Activated naive CD8-positive, alpha-beta T cell treated with anti-CD3 and anti-CD28 coated beads for 36 hours (primary cell): ENCODE measurements around the gene SYT6. TPM values are rescaled to one million over a fixed set of nuclear protein-coding genes. Genes with fewer than 3 reads are reported as not detected.
"Not testable (repeated sequence)": the region's sequence is repeated elsewhere in the genome, so short reads cannot be mapped to it uniquely, and the experiment has no call there.

ENCODE experiments used
- DNase-seq: peaks from one replicate; pipeline ENCODE4 v3.0.0; 2021
- H3K27ac Mint-ChIP-seq: one replicate; pipeline ENCODE4 v1.8.0; 2022; ENCODE audit warnings: mild to moderate bottlenecking, moderate library complexity, mixed read lengths
- H3K27me3 Mint-ChIP-seq: one replicate; pipeline ENCODE4 v1.8.0; 2022; ENCODE audit warnings: mild to moderate bottlenecking, mixed read lengths
- H3K36me3 Mint-ChIP-seq: one replicate; pipeline ENCODE4 v1.8.0; 2021; ENCODE audit warnings: mild to moderate bottlenecking, mixed read lengths
- H3K4me1 Mint-ChIP-seq: one replicate; pipeline ENCODE4 v1.8.0; 2021; ENCODE audit warnings: mixed read lengths
- H3K4me3 Mint-ChIP-seq: one replicate; pipeline ENCODE4 v1.8.0; 2022; ENCODE audit warnings: mild to moderate bottlenecking, moderate library complexity, mixed read lengths
- H3K9me3 Mint-ChIP-seq: one replicate; pipeline ENCODE4 v1.8.0; 2022; ENCODE audit warnings: mixed read lengths
- total RNA-seq, 2 experiments: library from RNA; stranded (reverse); gene quantifications; one replicate each; pipeline ENCODE4 v1.2.3, GENCODE V29; 2021

Gene SYT6
- total RNA-seq, 2 experiments from 2014 or later = not detected

- Mint-ChIP-seq H3K9me3 (no peaks in the 10 kb centered on the region), H3K27me3 (no peaks in the 10 kb centered on the region), H3K36me3 (no peaks in the 10 kb centered on the region), H3K27ac (no peak overlapping the region), H3K4me3 (no peak overlapping the region), H3K4me1 (no peaks in the 10 kb centered on the region)
- no peak for DNase-seq
These were observed 92.4 kb downstream of the SYT6 start for GRCh38 chr1:114061121-114061830.

GRCh38 chr1:114058236-114058635 is 95.4 kb downstream of the SYT6 start:
- H3K36me3 Mint-ChIP-seq, H3K4me1 Mint-ChIP-seq, H3K4me3 Mint-ChIP-seq, DNase-seq, H3K9me3 Mint-ChIP-seq, H3K27me3 Mint-ChIP-seq, H3K27ac Mint-ChIP-seq: not testable (repeated sequence)

GRCh38 chr1:114054148-114054547 is 99.5 kb downstream of the SYT6 start:
- no peak for DNase-seq
- H3K27ac Mint-ChIP-seq = no peak overlapping the region
- no peaks in the 10 kb centered on the region for H3K36me3 Mint-ChIP-seq
- H3K27me3 Mint-ChIP-seq = peaks cover 4% of the 10 kb centered on the region
- H3K4me3 Mint-ChIP-seq = no peak overlapping the region
- H3K9me3 Mint-ChIP-seq = no peaks in the 10 kb centered on the region
- no peaks in the 10 kb centered on the region for H3K4me1 Mint-ChIP-seq

GRCh38 chr1:114048232-114048631 is 105.4 kb downstream of the SYT6 start:
- Mint-ChIP-seq H3K27me3 (peaks cover 5% of the 10 kb centered on the region), H3K36me3 (no peaks in the 10 kb centered on the region), H3K9me3 (no peaks in the 10 kb centered on the region), H3K4me3 (no peak overlapping the region), H3K27ac (no peak overlapping the region), H3K4me1 (peaks cover 2% of the 10 kb centered on the region)
- DNase-seq = no peak

GRCh38 chr1:114043548-114043947 is 110.1 kb downstream of the SYT6 start:
- H3K4me3 Mint-ChIP-seq = no peak overlapping the region
- H3K27ac Mint-ChIP-seq = no peak overlapping the region
- peaks cover 4% of the 10 kb centered on the region for H3K4me1 Mint-ChIP-seq
- H3K27me3 Mint-ChIP-seq = peaks cover 5% of the 10 kb centered on the region
- no peak for DNase-seq
- H3K9me3 Mint-ChIP-seq = no peaks in the 10 kb centered on the region
- H3K36me3 Mint-ChIP-seq = no peaks in the 10 kb centered on the region

GRCh38 chr1:114043054-114043453 is 110.6 kb downstream of the SYT6 start:
- Mint-ChIP-seq H3K27me3 (peaks cover 5% of the 10 kb centered on the region), H3K27ac (no peak overlapping the region), H3K36me3 (no peaks in the 10 kb centered on the region), H3K4me1 (peaks cover 4% of the 10 kb centered on the region), H3K9me3 (no peaks in the 10 kb centered on the region), H3K4me3 (no peak overlapping the region)
- DNase-seq = no peak

- Mint-ChIP-seq H3K27me3 (no peaks in the 10 kb centered on the region), H3K4me1 (peaks cover 2% of the 10 kb centered on the region), H3K9me3 (no peaks in the 10 kb centered on the region), H3K4me3 (no peak overlapping the region), H3K36me3 (no peaks in the 10 kb centered on the region), H3K27ac (no peak overlapping the region)
- no peak for DNase-seq
These were observed 113.2 kb downstream of the SYT6 start for GRCh38 chr1:114040273-114041015.

Other genes with a start within 250 kb of the SYT6 start
- gene AP4B1, start 249.1 kb downstream of the SYT6 start, total RNA-seq = 10 to 100 TPM; 36.8 to 37.7 TPM
- gene DCLRE1B, start 248.5 kb downstream of the SYT6 start, total RNA-seq = 10 to 100 TPM; 25.2 to 26.5 TPM
- 10 to 100 TPM; 41.1 to 45.7 TPM for gene HIPK1, start 224.5 kb downstream of the SYT6 start, total RNA-seq
- gene OLFML3, start 174.4 kb downstream of the SYT6 start, total RNA-seq = under 1 TPM in 1 of 2 experiments, not detected in 1; 0.20 TPM